TTC549 (cell line): Measurements from ENCODE around the gene PYCR2.
"Not testable (repeated sequence)": the region's sequence is repeated elsewhere in the genome, so short reads cannot be mapped to it uniquely, and the experiment has no call there.

ENCODE experiments used
- FAIRE-seq: peaks from 2 replicates; lab custom pipeline; 2012; peaks lifted over from hg19 to GRCh38; lab: Jason Lieb, UNC

The PYCR2 gene

GRCh38 chr1:225942574-225942973, 18.5 kb upstream of the PYCR2 start:
- no peak for FAIRE-seq

GRCh38 chr1:225941942-225942222, 17.8 kb upstream of the PYCR2 start:
- no peak for FAIRE-seq

GRCh38 chr1:225941187-225941941, 17.3 kb upstream of the PYCR2 start, which contains the start of gene LEFTY2:
TSS of gene LEFTY2 (minus strand) at chr1:225941220. CDS start at chr1:225941140, 80 bp downstream.
- no peak for FAIRE-seq

- no peak for FAIRE-seq
Observed at GRCh38 chr1:225940385-225941151, 16.5 kb upstream of the PYCR2 start.

DNA sequence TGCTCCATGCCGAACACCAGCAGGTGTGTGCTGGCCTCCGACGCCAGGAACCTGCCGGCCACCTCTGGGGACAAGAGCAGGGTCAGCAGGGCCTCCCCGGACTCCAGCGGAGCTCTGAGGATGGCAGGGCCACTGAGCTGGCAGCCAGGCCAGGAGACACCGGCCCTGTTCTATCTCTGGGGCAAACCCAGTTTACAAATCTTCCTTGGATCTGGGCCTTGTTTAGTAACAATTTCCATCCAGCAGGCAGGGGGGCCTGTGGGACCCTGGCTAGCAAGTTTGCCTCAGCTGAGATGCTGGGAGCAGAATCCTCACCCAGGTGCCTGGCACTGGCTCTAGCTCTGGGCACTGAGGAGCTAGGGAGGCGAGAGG, 15.9 kb upstream of the PYCR2 start:
- FAIRE-seq = not testable (repeated sequence)

- not testable (repeated sequence) for FAIRE-seq
Observed at GRCh38 chr1:225939097-225939938, 15.3 kb upstream of the PYCR2 start.

DNA sequence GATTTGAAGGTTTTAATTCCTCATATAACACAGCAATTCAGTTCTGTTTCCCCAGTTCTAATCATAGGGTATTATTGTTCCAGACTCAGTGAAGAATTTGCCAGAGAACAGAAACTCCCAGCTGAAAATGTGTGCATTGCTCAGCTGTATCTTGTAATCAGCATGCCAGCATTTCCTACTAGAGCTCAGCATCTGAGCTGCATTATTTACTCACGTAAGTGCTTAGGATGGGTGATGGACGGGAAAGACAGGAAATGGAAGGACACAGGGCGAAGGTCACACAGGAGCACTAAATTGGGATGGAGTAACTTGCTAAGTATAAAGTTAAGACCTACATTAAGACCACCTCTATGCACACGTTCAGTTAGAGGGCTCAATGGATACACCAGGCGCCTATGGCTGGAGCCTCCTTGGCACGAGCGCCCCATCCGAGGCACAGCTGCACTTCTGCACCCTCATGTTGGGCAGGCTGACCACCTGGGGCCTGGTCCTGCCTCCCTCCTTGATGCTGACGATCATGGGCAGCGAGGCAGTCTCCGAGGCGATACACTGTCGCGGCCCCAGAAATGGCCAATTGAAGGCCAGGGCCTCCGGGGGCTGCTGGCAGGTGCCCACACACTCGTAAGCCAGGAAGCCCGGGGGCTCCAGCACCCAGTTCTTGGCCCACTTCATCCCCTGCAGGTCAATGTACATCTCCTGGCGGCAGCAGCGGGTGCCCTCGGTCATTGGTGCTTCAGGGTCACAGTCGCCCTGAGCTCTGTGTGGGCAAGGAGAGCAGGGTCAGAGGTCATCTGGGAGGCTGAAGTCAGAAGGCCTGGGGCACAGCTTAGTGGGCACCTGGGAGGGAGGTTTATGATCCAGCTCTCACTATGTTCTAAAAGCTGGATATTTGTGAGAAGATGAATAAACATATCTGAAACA, 13.3 kb upstream of the PYCR2 start:
- no peak for FAIRE-seq

GRCh38 chr1:225936523-225936922, 12.5 kb upstream of the PYCR2 start:
- FAIRE-seq = no peak

DNA sequence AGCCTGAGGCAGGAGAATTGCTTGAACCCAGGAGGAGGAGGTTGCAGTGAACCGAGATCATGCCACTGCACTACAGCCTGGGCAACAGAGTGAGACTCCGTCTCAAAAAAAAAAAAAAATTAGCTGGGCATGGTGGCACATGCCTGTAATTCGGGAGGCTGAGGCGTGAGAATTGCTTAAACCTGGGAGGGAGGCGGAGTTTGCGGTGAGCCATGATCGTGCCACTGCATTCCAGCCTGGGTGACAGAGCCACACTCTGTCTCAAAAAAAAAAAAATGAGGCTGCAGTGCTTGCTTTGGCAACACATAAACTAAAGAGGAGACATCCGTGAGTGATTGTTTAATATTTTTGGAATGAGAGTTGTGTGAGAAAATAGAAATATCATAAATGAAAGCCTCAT, 12.0 kb upstream of the PYCR2 start:
- not testable (repeated sequence) for FAIRE-seq

GRCh38 chr1:225934711-225935110, 10.7 kb upstream of the PYCR2 start:
- FAIRE-seq = no peak

DNA sequence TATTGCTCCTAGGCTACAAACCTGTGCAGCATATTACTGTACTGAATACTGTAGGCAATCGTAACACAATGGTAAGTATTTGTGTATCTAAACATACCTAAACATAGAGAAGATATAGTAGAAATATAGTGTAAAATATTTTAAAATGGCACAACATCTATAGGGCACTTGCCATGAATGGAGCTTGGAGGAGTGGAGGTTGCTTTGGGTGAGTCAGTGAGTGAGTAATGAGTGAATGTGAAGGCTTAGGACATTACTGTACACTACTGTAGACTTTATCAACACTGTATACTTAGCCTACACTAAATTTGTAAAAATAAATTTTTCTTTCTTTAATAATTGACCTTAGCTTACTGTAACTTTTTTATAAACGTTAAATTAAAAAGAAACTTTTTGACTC, 9.0 kb upstream of the PYCR2 start:
- no peak for FAIRE-seq

DNA sequence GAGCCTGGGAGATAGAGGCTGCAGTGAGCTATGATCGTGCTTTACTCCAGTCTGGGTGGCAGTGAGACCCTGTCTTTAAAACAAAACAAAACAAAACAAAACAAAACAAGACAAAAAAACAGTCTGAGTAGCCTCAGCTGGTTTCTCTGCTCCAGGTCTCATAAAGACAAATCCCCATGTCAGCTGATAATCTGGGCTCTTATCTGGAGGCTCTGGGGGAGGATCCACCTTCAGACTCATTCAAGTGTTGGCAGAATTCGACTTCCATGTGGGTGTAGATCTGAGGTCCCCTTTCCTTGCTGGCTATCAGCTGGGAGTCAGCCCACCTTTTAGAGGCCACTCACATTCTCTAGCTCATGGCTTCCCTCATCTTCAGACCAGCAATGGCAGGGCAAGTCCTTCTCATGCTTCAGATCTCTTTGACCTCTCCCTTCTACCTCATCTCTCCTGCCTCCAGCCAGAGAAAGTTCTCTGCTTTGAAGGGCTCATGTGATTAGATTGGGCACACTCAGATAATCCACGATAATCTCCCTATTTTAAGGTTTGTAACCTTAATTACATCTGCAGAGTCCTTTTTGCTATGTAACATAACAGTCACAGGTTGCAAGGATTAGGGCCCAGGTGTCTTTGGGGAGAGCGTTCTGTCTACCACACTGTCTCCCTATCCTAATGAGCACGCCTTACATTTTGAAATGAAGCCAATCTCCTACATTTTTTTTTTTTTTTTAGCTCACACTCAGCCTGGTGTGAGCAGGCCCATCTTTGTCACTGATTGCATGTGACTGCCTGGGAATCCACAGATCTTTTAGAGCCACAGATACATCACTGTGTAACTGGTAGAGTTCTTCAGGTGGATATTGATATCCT, 7.5 kb upstream of the PYCR2 start:
- FAIRE-seq = no peak

DNA sequence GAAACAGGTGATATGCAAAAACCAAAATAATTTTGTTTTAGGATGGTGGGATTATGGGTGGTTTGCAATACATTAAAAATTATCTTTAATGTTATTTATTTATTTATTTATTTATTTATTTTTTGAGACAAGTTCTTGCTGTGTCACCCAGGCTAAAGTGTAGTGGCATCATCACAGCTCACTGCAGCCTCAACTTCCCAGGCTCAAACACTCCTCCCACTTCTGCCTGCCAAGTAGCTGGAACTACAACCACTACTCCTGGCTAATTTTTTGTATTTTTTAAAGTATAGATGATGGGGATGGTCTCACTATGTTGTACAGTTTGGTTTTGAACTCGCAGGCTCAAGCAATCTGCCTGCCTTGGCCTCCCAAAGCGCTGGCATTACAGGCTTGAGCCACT, 6.5 kb upstream of the PYCR2 start:
- FAIRE-seq = no peak

DNA sequence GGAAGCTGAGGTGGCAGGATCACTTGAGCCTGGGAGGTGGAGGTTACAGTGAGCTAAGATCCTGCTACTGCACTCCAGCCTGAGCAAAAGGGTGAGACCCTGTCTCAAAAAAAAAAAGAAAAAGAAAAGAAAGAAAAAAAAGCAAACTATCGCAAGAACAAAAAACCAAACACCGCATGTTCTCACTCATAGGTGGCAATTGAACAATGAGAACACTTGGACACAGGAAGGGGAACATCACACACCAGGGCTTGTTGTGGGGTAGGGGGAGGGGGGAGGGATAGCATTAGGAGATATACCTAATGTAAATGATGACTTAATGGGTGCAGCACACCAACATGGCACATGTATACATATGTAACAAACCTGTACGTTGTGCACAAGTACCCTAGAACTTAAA, 5.4 kb upstream of the PYCR2 start:
- FAIRE-seq = not testable (repeated sequence)

DNA sequence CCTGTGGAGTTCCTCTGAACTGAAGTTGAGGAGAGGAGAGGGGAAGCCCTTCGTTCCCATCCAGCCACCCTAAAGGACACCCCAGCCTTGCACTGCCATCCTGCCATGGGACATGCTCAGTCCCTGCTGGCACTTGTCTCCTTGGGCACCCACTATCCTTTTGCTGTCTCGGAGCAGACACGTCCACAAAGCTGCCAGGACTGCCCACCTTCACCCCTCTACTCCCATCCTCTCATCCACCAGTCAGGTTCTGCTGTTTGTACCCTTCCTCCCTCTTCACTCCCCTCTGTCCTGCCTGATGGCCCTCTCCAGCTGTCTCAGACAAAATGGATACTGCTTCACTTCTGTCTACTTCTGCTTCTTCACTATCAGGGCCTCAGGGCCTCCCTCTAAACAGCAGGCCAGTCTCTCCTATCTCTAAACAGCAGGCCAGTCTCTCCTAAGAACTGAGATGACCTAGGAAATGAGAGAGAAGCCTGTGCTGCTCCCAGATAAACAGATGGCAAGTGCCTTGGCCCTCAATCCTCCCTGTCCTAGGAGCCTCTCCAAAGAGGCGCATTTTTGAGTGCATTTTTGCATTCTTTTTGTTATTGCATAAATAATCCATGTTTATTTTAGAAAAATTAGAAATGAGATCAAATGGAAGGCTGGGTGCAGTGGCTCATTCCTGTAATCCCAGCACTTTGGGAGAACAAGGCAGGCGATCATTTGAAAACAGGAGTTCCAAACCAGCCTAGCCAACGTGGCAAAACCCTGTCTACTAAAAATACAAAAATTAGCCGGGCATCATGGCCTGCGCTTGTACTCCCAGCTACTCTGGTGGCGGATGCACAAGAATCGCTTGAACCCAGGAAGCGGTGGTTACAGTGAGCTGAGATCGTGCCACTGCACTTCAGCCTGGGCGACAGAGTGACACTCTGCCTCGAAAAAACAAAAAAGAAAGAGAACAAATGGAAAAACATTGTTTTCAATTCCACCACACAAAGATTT, 4.4 kb upstream of the PYCR2 start:
- FAIRE-seq = no peak

- no peak for FAIRE-seq
Observed at GRCh38 chr1:225926551-225927113, 2.6 kb upstream of the PYCR2 start.

DNA sequence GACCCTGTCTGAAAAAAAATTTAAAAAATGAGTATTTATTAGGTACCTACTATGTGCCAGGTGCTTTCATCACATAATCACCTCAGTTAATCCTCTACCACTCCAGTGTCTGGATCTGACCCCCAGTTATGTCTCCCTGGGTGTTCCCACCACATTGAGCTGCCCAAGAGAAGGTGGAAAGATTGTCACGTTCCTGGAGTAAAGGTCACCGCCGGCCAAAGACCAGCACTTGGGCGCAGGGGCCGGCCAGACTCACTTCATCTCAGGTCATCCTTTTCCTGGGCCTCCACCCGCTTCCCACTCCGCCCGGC, 714 bp downstream of the PYCR2 start:
- no peak for FAIRE-seq

DNA sequence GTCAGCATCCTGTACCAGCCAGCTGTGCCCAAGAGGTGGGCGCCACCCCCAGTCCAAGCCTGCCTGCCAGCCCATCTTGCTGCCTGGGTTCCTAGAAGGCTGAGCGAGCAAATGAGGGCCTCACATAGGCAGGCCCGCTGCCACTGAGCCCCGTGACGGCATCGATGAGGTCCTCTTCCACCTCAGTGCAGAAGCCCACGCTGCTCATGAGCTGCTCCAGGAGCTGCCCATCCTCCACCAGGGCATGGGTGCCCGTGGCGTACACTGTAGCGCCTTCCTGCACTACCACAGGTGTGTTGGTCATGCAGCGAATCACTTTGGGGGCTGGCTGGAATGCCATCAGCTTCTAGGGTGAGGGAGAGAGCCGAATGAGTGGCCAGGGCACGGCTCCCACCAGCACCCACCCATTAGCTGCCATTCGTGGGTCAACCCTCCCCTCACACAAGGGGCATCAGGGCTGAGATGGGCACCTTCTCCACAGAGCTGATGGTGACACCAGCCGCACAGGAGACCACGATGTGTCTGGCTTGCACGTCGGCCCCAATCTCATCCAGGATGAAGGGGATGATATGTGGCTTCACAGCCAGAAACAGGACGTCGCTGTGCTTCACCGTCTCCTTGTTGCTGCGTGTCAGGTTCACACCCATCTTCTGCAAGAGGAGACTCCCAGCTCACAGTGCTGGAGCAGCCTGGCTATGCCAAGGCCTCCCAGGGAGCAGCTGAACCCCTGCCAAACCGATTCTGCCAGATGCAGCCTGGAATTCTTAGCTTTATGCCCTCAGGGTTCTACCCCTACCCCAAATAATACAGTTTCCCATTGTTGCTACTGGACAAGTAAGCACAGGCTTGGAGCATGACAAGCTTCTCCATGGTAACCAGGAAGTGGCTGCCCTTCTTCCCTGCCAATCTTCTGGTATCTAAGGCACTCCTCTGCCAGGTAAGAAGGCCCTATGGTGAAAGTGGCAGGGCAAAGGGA, 2.0 kb downstream of the PYCR2 start:
- FAIRE-seq = no peak
